K562 treated with DMSO at 1 percent for 24 hours (cell line): Measurements from ENCODE around the gene FTHL17. TPM values are rescaled to one million over a fixed set of nuclear protein-coding genes. Genes with fewer than 3 reads are reported as not detected.

Experiments used
- total RNA-seq: library from RNA; unstranded; fragments of 300-600 nt; gene quantifications from 2 replicates; pipeline ENCODE4 v1.2.3, GENCODE V29; 2022; ENCODE audit warnings: low read depth; ENCODE audit not compliant: insufficient read depth

The FTHL17 gene
- total RNA-seq = not detected in 2 replicates

GRCh38 chrX:31071725-31072124 is at the start of gene FTHL17:
TSS of gene FTHL17 (minus strand) at chrX:31072041. CDS start at chrX:31071953, 88 bp downstream.

Other genes starting within 250 kb of the FTHL17 start
- 13.1 and 21.1 TPM in 2 replicates for gene TAB3, start 182.8 kb downstream of the FTHL17 start, total RNA-seq